BLaER1 treated with 17β-estradiol and CSF1 and Interleukin-3, amounts not matched to agents 10 nM and 100 nM (cell line): ENCODE data around the gene PIP5K1B.

Source experiments
- H3K27ac ChIP-seq, 11 experiments: shearing (Covaris generic); formaldehyde crosslinking; 2 replicates each; pipeline ENCODE4 v1.8.1; 2022
- H3K27me3 ChIP-seq, 11 experiments: shearing (Covaris generic); formaldehyde crosslinking; 2 replicates each; pipeline ENCODE4 v1.8.1; 2022
- H3K36me3 ChIP-seq, 11 experiments: shearing (Covaris generic); formaldehyde crosslinking; 2 replicates each; pipeline ENCODE4 v1.8.1; 2022
- H3K4me1 ChIP-seq, 10 experiments: shearing (Covaris generic); formaldehyde crosslinking; 2 replicates each; pipeline ENCODE4 v1.8.1; 2022
- H3K4me2 ChIP-seq, 11 experiments: shearing (Covaris generic); formaldehyde crosslinking; 2 replicates each; pipeline ENCODE4 v1.8.1; 2022
- H3K4me3 ChIP-seq, 10 experiments: shearing (Covaris generic); formaldehyde crosslinking; 2 replicates each; pipeline ENCODE4 v1.8.1; 2022
- H3K9ac ChIP-seq, 11 experiments: shearing (Covaris generic); formaldehyde crosslinking; 2 replicates each; pipeline ENCODE4 v1.8.1; 2022
- H3K9me3 ChIP-seq, 11 experiments: shearing (Covaris generic); formaldehyde crosslinking; replicated peaks in 1 of 11; 2 replicates each; pipeline ENCODE4 v1.8.1; 2022
- H4K20me1 ChIP-seq, 11 experiments: shearing (Covaris generic); formaldehyde crosslinking; 2 replicates each; pipeline ENCODE4 v1.8.1; 2022
- Cebpa-rat ChIP-seq, 11 experiments: shearing (Covaris generic); IDR thresholded peaks; 2 replicates each; pipeline ENCODE4 v1.8.1; 2022

The PIP5K1B gene

GRCh38 chr9:68973619-68974018, 268.6 kb downstream of the PIP5K1B start:
- H4K20me1 ChIP-seq, result no peaks in the 10 kb centered on the region
- no peaks in the 10 kb centered on the region for H3K27me3 ChIP-seq
- TF ChIP-seq Cebpa-rat (IDR thresholded peaks at IDR 0.05), result no peak
- H3K4me3 ChIP-seq, result no peak overlapping the region
- H3K4me1 ChIP-seq, result peaks cover 0 to 31% (median 5%) of the 10 kb centered on the region in 10 experiments; a peak in 8 of 20 replicates
- no peak overlapping the region for H3K9ac ChIP-seq
- no peak overlapping the region for H3K27ac ChIP-seq
- H3K36me3 ChIP-seq, result no peaks in the 10 kb centered on the region
- H3K9me3 ChIP-seq, result peaks cover 0 to 16% (median 9%) of the 10 kb centered on the region in 11 experiments; a peak in 7 of 22 replicates
- no peak overlapping the region for H3K4me2 ChIP-seq

GRCh38 chr9:68974431-68974830, 269.4 kb downstream of the PIP5K1B start:
- H3K36me3 ChIP-seq, result no peaks in the 10 kb centered on the region
- no peak overlapping the region for H3K9ac ChIP-seq
- no peaks in the 10 kb centered on the region for H3K27me3 ChIP-seq
- no peaks in the 10 kb centered on the region for H4K20me1 ChIP-seq
- peak overlapping the region in 1 of 11 experiments; percentile 77; a peak in 2 of 22 replicates for H3K27ac ChIP-seq
- H3K4me3 ChIP-seq, result no peak overlapping the region
- H3K4me2 ChIP-seq, result peak overlapping the region in 2 of 11 experiments; percentile 60 to 68; a peak in 4 of 22 replicates
- H3K9me3 ChIP-seq, result peaks cover 0 to 16% (median 9%) of the 10 kb centered on the region in 11 experiments; a peak in 7 of 22 replicates
- peaks cover 3 to 35% (median 10%) of the 10 kb centered on the region in 10 experiments; a peak in 19 of 20 replicates for H3K4me1 ChIP-seq
- TF ChIP-seq Cebpa-rat (IDR thresholded peaks at IDR 0.05), result no peak

GRCh38 chr9:68974901-68975300, 269.9 kb downstream of the PIP5K1B start:
- Histone ChIP-seq H3K4me3 (no peak overlapping the region), H4K20me1 (no peaks in the 10 kb centered on the region), H3K27ac (peak overlapping the region in 3 of 11 experiments; percentile 56 to 77 (median 64); a peak in 6 of 22 replicates)

GRCh38 chr9:68975365-68976043, 270.5 kb downstream of the PIP5K1B start:
- H3K4me1 ChIP-seq, result peaks cover 14 to 42% (median 21%) of the 10 kb centered on the region in 10 experiments; a peak in 19 of 20 replicates
- peak overlapping the region in 5 of 11 experiments; percentile 49 to 68 (median 60); a peak in 9 of 22 replicates for H3K4me2 ChIP-seq
- H3K9ac ChIP-seq, result peak overlapping the region in 1 of 11 experiments; percentile 54; a peak in 2 of 22 replicates
- no peak overlapping the region for H3K4me3 ChIP-seq
- TF ChIP-seq Cebpa-rat (IDR thresholded peaks at IDR 0.05), result no peak
- H3K27me3 ChIP-seq, result no peaks in the 10 kb centered on the region
- H4K20me1 ChIP-seq, result no peaks in the 10 kb centered on the region
- peaks cover 0 to 16% (median 9%) of the 10 kb centered on the region in 11 experiments; a peak in 7 of 22 replicates for H3K9me3 ChIP-seq
- H3K36me3 ChIP-seq, result no peaks in the 10 kb centered on the region
- peak overlapping the region in 4 of 11 experiments; percentile 31 to 77 (median 60); a peak in 7 of 22 replicates for H3K27ac ChIP-seq

More at GRCh38 chr9:68974901-68975300, 269.9 kb downstream of the PIP5K1B start:
- Histone ChIP-seq H3K9ac (no peak overlapping the region), H3K36me3 (no peaks in the 10 kb centered on the region), H3K4me2 (peak overlapping the region in 4 of 11 experiments; percentile 55 to 68 (median 60); a peak in 6 of 22 replicates), H3K27me3 (no peaks in the 10 kb centered on the region), H3K9me3 (peaks cover 0 to 16% (median 9%) of the 10 kb centered on the region in 11 experiments; a peak in 7 of 22 replicates), H3K4me1 (peaks cover 8 to 39% (median 15%) of the 10 kb centered on the region in 10 experiments; a peak in 19 of 20 replicates)
- TF ChIP-seq Cebpa-rat (IDR thresholded peaks at IDR 0.05), result no peak

- no peak for TF ChIP-seq Cebpa-rat (IDR thresholded peaks at IDR 0.05)
- peaks cover 33 to 57% (median 41%) of the 10 kb centered on the region in 10 experiments for H3K4me1 ChIP-seq
- H3K9me3 ChIP-seq, result peaks cover 0 to 16% (median 9%) of the 10 kb centered on the region in 11 experiments; a peak in 7 of 22 replicates
- no peaks in the 10 kb centered on the region for H3K27me3 ChIP-seq
- no peak overlapping the region for H3K9ac ChIP-seq
- no peaks in the 10 kb centered on the region for H3K36me3 ChIP-seq
- H3K4me2 ChIP-seq, result peak overlapping the region in 3 of 11 experiments; percentile 41 to 55 (median 47); a peak in 5 of 22 replicates
- peak overlapping the region in 1 of 11 experiments; percentile 10; a peak in 1 of 22 replicates for H3K27ac ChIP-seq
- H4K20me1 ChIP-seq, result no peaks in the 10 kb centered on the region
- H3K4me3 ChIP-seq, result no peak overlapping the region
Measured at GRCh38 chr9:68978066-68978465, 273.0 kb downstream of the PIP5K1B start.

- Histone ChIP-seq H3K4me2 (peak overlapping the region in 3 of 11 experiments; percentile 41 to 55 (median 47); a peak in 5 of 22 replicates), H3K36me3 (no peaks in the 10 kb centered on the region), H3K9ac (no peak overlapping the region), H3K4me3 (no peak overlapping the region), H3K27me3 (no peaks in the 10 kb centered on the region), H4K20me1 (no peaks in the 10 kb centered on the region), H3K27ac (peak overlapping the region in 1 of 11 experiments; percentile 10; a peak in 1 of 22 replicates), H3K9me3 (peaks cover 0 to 16% (median 9%) of the 10 kb centered on the region in 11 experiments; a peak in 7 of 22 replicates), H3K4me1 (peaks cover 33 to 57% (median 45%) of the 10 kb centered on the region in 10 experiments)
- TF ChIP-seq Cebpa-rat (IDR thresholded peaks at IDR 0.05), result no peak
Measured at GRCh38 chr9:68978501-68978900, 273.5 kb downstream of the PIP5K1B start.

- H3K4me1 ChIP-seq, result peaks cover 33 to 55% (median 45%) of the 10 kb centered on the region in 10 experiments
- no peak overlapping the region for H3K4me3 ChIP-seq
- H3K9ac ChIP-seq, result no peak overlapping the region
- no peak for TF ChIP-seq Cebpa-rat (IDR thresholded peaks at IDR 0.05)
- H3K27me3 ChIP-seq, result no peaks in the 10 kb centered on the region
- no peaks in the 10 kb centered on the region for H4K20me1 ChIP-seq
- H3K27ac ChIP-seq, result no peak overlapping the region
- peak overlapping the region; percentile 17 to 72 (median 45); a peak in 18 of 22 replicates for H3K4me2 ChIP-seq
- peaks cover 0 to 16% (median 9%) of the 10 kb centered on the region in 11 experiments; a peak in 7 of 22 replicates for H3K9me3 ChIP-seq
- no peaks in the 10 kb centered on the region for H3K36me3 ChIP-seq
Measured at GRCh38 chr9:68979538-68980314, 274.7 kb downstream of the PIP5K1B start.

- H3K27me3 ChIP-seq, result no peaks in the 10 kb centered on the region
- no peak overlapping the region for H3K27ac ChIP-seq
- peaks cover 0 to 16% (median 9%) of the 10 kb centered on the region in 11 experiments; a peak in 7 of 22 replicates for H3K9me3 ChIP-seq
- TF ChIP-seq Cebpa-rat (IDR thresholded peaks at IDR 0.05), result no peak
- peaks cover 28 to 48% (median 44%) of the 10 kb centered on the region in 10 experiments for H3K4me1 ChIP-seq
- H3K9ac ChIP-seq, result no peak overlapping the region
- no peaks in the 10 kb centered on the region for H4K20me1 ChIP-seq
- no peaks in the 10 kb centered on the region for H3K36me3 ChIP-seq
- H3K4me3 ChIP-seq, result no peak overlapping the region
- peak overlapping the region in 9 of 11 experiments; percentile 19 to 72 (median 48); a peak in 11 of 22 replicates for H3K4me2 ChIP-seq
Measured at GRCh38 chr9:68980341-68980914, 275.4 kb downstream of the PIP5K1B start.
